Measurements from ENCODE around the gene SFXN4. TPM values are rescaled to one million over a fixed set of nuclear protein-coding genes. Genes with fewer than 3 reads are reported as not detected.
A peak's percentile ranks its signal among the peaks of the same experiment; 100 is the strongest.

SFXN4 gene
- total RNA-seq, 1 donor from 2014 or later: 16.7 TPM

DNA sequence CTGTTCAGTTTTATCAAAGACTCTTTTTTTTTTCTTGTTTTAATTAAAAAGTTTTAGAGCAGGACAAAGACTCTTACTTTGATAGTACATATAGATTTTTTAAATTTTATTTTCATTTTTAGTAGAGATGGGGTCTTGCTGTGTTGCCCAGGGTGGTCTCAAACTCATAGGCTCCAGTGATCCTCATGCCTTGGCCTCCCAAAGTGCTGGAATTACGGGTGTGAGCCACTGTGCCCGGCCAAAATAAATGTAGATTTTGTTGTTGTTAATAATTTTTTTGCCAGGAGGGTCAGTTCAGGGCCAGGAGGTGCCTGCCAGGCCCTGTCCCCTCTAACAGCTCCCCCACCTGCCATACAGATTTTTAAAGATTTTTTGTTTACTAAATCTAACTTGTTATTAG is 44.6 kb downstream of the SFXN4 start:
- H2AFZ ChIP-seq (ENCODE audit: low read depth, low read length): no peak overlapping the region
- peak overlapping the region; percentile 13 for H3K27ac ChIP-seq (ENCODE audit: low read depth, low read length)

GRCh38 chr10:119120413-119120867 is 45.1 kb downstream of the SFXN4 start:
- H3K4me3 Mint-ChIP-seq (ENCODE audit: unreplicated experiment): no peak overlapping the region
- H2AFZ ChIP-seq (ENCODE audit: low read depth, low read length): no peak overlapping the region
- H3K27ac ChIP-seq (ENCODE audit: low read depth, low read length): peak overlapping the region; percentile 13
- no peaks in the 10 kb centered on the region for H3K9me3 ChIP-seq (ENCODE audit: insufficient read depth, low read depth, low read length)
- no peaks in the 10 kb centered on the region for H3K9me3 Mint-ChIP-seq (ENCODE audit: unreplicated experiment)
- H3K4me1 ChIP-seq (ENCODE audit: insufficient read depth, low read length): no peaks in the 10 kb centered on the region
- H3K79me2 ChIP-seq (ENCODE audit: insufficient read depth, low read length): no peaks in the 10 kb centered on the region
- no peak overlapping the region for H3K4me2 ChIP-seq (ENCODE audit: low read length)
- H3K27me3 ChIP-seq (ENCODE audit: insufficient read depth, low read length): no peaks in the 10 kb centered on the region
- DNase-seq (ENCODE audit: low read depth): peak; percentile 65
- peaks cover 10% of the 10 kb centered on the region for H3K4me1 Mint-ChIP-seq (ENCODE audit: low read depth, unreplicated experiment)
- no peak overlapping the region for H3K9ac ChIP-seq (ENCODE audit: low read length)
- peaks cover 17% of the 10 kb centered on the region for H3K36me3 ChIP-seq (ENCODE audit: insufficient read depth, low read length)
- no peak overlapping the region for H3K4me3 ChIP-seq (ENCODE audit: insufficient read depth, low read depth, low read length)
- no peaks in the 10 kb centered on the region for H3K27me3 Mint-ChIP-seq (ENCODE audit: low read depth, unreplicated experiment)
- no peaks in the 10 kb centered on the region for H4K20me1 ChIP-seq (ENCODE audit: insufficient read depth, low read length)
- TF ChIP-seq, protein P1, sequence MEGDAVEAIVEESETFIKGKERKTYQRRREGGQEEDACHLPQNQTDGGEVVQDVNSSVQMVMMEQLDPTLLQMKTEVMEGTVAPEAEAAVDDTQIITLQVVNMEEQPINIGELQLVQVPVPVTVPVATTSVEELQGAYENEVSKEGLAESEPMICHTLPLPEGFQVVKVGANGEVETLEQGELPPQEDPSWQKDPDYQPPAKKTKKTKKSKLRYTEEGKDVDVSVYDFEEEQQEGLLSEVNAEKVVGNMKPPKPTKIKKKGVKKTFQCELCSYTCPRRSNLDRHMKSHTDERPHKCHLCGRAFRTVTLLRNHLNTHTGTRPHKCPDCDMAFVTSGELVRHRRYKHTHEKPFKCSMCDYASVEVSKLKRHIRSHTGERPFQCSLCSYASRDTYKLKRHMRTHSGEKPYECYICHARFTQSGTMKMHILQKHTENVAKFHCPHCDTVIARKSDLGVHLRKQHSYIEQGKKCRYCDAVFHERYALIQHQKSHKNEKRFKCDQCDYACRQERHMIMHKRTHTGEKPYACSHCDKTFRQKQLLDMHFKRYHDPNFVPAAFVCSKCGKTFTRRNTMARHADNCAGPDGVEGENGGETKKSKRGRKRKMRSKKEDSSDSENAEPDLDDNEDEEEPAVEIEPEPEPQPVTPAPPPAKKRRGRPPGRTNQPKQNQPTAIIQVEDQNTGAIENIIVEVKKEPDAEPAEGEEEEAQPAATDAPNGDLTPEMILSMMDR (IDR thresholded peaks at IDR 0.05; ENCODE audit: insufficient read depth, low read depth, low read length): no peak
- TF ChIP-seq EZH2 (IDR thresholded peaks at IDR 0.05; ENCODE audit: insufficient read depth, low read length): no peak
- H3K27ac Mint-ChIP-seq (ENCODE audit: unreplicated experiment): no peak overlapping the region
- peaks cover 15% of the 10 kb centered on the region for H3K36me3 Mint-ChIP-seq (ENCODE audit: low read depth, unreplicated experiment)
- no peak for FAIRE-seq

More for the DNA sequence above, 44.6 kb downstream of the SFXN4 start:
- Mint-ChIP-seq H3K4me1 (ENCODE audit: low read depth, unreplicated experiment) (peaks cover 9% of the 10 kb centered on the region), H3K4me3 (ENCODE audit: unreplicated experiment) (no peak overlapping the region), H3K36me3 (ENCODE audit: low read depth, unreplicated experiment) (peaks cover 17% of the 10 kb centered on the region), H3K27me3 (ENCODE audit: low read depth, unreplicated experiment) (no peaks in the 10 kb centered on the region), H3K27ac (ENCODE audit: unreplicated experiment) (no peak overlapping the region), H3K9me3 (ENCODE audit: unreplicated experiment) (no peaks in the 10 kb centered on the region)
- Histone ChIP-seq H4K20me1 (ENCODE audit: insufficient read depth, low read length) (no peaks in the 10 kb centered on the region), H3K9me3 (ENCODE audit: insufficient read depth, low read depth, low read length) (no peaks in the 10 kb centered on the region), H3K4me1 (ENCODE audit: insufficient read depth, low read length) (no peaks in the 10 kb centered on the region), H3K9ac (ENCODE audit: low read length) (no peak overlapping the region), H3K36me3 (ENCODE audit: insufficient read depth, low read length) (peaks cover 17% of the 10 kb centered on the region), H3K4me3 (ENCODE audit: insufficient read depth, low read depth, low read length) (no peak overlapping the region), H3K27me3 (ENCODE audit: insufficient read depth, low read length) (no peaks in the 10 kb centered on the region), H3K4me2 (ENCODE audit: low read length) (no peak overlapping the region), H3K79me2 (ENCODE audit: insufficient read depth, low read length) (no peaks in the 10 kb centered on the region)
- DNase-seq (ENCODE audit: low read depth) (no peak), FAIRE-seq (no peak)
- TF ChIP-seq, protein P1 (IDR thresholded peaks at IDR 0.05; ENCODE audit: insufficient read depth, low read depth, low read length): no peak
- TF ChIP-seq EZH2 (IDR thresholded peaks at IDR 0.05; ENCODE audit: insufficient read depth, low read length): no peak

GRCh38 chr10:119119400-119119799 is 46.1 kb downstream of the SFXN4 start:
- Mint-ChIP-seq H3K36me3 (ENCODE audit: low read depth, unreplicated experiment) (peaks cover 20% of the 10 kb centered on the region), H3K4me1 (ENCODE audit: low read depth, unreplicated experiment) (peaks cover 10% of the 10 kb centered on the region), H3K27me3 (ENCODE audit: low read depth, unreplicated experiment) (no peaks in the 10 kb centered on the region), H3K4me3 (ENCODE audit: unreplicated experiment) (no peak overlapping the region), H3K27ac (ENCODE audit: unreplicated experiment) (no peak overlapping the region), H3K9me3 (ENCODE audit: unreplicated experiment) (no peaks in the 10 kb centered on the region)
- Histone ChIP-seq H3K4me2 (ENCODE audit: low read length) (no peak overlapping the region), H3K9ac (ENCODE audit: low read length) (no peak overlapping the region), H4K20me1 (ENCODE audit: insufficient read depth, low read length) (no peaks in the 10 kb centered on the region), H3K79me2 (ENCODE audit: insufficient read depth, low read length) (no peaks in the 10 kb centered on the region), H3K27ac (ENCODE audit: low read depth, low read length) (no peak overlapping the region), H2AFZ (ENCODE audit: low read depth, low read length) (no peak overlapping the region), H3K36me3 (ENCODE audit: insufficient read depth, low read length) (peaks cover 12% of the 10 kb centered on the region), H3K4me1 (ENCODE audit: insufficient read depth, low read length) (peaks cover under 1% of the 10 kb centered on the region), H3K27me3 (ENCODE audit: insufficient read depth, low read length) (no peaks in the 10 kb centered on the region), H3K4me3 (ENCODE audit: insufficient read depth, low read depth, low read length) (no peak overlapping the region), H3K9me3 (ENCODE audit: insufficient read depth, low read depth, low read length) (no peaks in the 10 kb centered on the region)
- FAIRE-seq (no peak), DNase-seq (ENCODE audit: low read depth) (no peak)
- TF ChIP-seq EZH2 (IDR thresholded peaks at IDR 0.05; ENCODE audit: insufficient read depth, low read length): no peak
- TF ChIP-seq, protein P1 (IDR thresholded peaks at IDR 0.05; ENCODE audit: insufficient read depth, low read depth, low read length): no peak
